Endothelial cell of umbilical vein (primary cell): ENCODE results near the gene CLNK. TPM values are rescaled to one million over a fixed set of nuclear protein-coding genes. Genes with fewer than 3 reads are reported as not detected.

Source experiments
- BruUV-seq: library from RNA; stranded (reverse); fragments of 400-500 nt; replicated peaks from 2 replicates; lab custom pipeline; 2021; lab: Mats Ljungman, UMichigan
- CTCF ChIA-PET: fragments of 300-600, 350-600 bp; sonication (Branson Sonifier 250); formaldehyde crosslinking; loops from one replicate; lab custom pipeline; 2021; ENCODE audit warnings: antibody characterized with exemption, inconsistent platforms; lab: Charles Lee
- POLR2A ChIA-PET: fragments of 300-600, 350-600 bp; sonication (Branson Sonifier 250); formaldehyde crosslinking; loops from one replicate; lab custom pipeline; 2021; ENCODE audit warnings: antibody characterized with exemption, inconsistent platforms; lab: Charles Lee
- DNase-seq: peaks from one replicate; pipeline ENCODE4 v3.0.0-alpha.2; 2011; ENCODE audit warnings: low read depth, low spot score
- FAIRE-seq: peaks from 2 replicates; lab custom pipeline; 2011; peaks lifted over from hg19 to GRCh38; lab: Jason Lieb, UNC
- H2AFZ ChIP-seq: 2 replicates; pipeline ENCODE4 v1.6.0; 2012; ENCODE audit warnings: low read depth, low read length, control low read depth, inconsistent platforms
- H3K27ac ChIP-seq: 2 replicates; pipeline ENCODE4 v1.5.1; 2011; ENCODE audit warnings: low read depth, mild to moderate bottlenecking, control low read depth, low read length, moderate library complexity; ENCODE audit not compliant: insufficient read depth
- H3K27me3 ChIP-seq, 2 experiments: 2 replicates each; pipeline versions ENCODE4 v1.6.0 to v1.6.1; 2011; ENCODE audit warnings: low read length in 2 of 2, mixed read lengths in 1 of 2; ENCODE audit not compliant: control insufficient read depth in 2 of 2, insufficient read depth in 2 of 2
- H3K36me3 ChIP-seq, 2 experiments: 2 replicates in 1 of 2; 3 replicates in 1 of 2; pipeline ENCODE4 v1.5.1; 2011; ENCODE audit warnings: low read length in 2 of 2, mild to moderate bottlenecking in 1 of 2, moderate library complexity in 1 of 2; ENCODE audit not compliant: control insufficient read depth in 2 of 2, insufficient read depth in 2 of 2; ENCODE audit errors: extremely low read depth in 1 of 2
- H3K4me1 ChIP-seq: 3 replicates; pipeline ENCODE4 v1.5.1; 2011; ENCODE audit warnings: mild to moderate bottlenecking, low read length; ENCODE audit not compliant: control insufficient read depth, insufficient read depth; ENCODE audit errors: extremely low read depth
- H3K4me2 ChIP-seq: 2 replicates; pipeline ENCODE4 v1.6.1; 2011; ENCODE audit warnings: low read length, control low read depth, mixed read lengths; ENCODE audit not compliant: insufficient read depth
- H3K4me3 ChIP-seq, 3 experiments: fragments of 200-600 bp in 1 of 3; sonication (generic), shearing (Covaris generic) in 1 of 3; replicated peaks in 1 of 3; 2 replicates each; pipeline ENCODE4 v1.5.1; 2011 to 2016; ENCODE audit warnings: control low read depth in 3 of 3, low read length in 3 of 3, mild to moderate bottlenecking in 2 of 3, inconsistent platforms in 1 of 3, low read depth in 1 of 3, moderate library complexity in 1 of 3; ENCODE audit not compliant: insufficient read depth in 1 of 3
- H3K79me2 ChIP-seq: 2 replicates; pipeline ENCODE4 v1.6.0; 2012; ENCODE audit warnings: low read length, inconsistent platforms; ENCODE audit not compliant: control insufficient read depth, insufficient read depth
- H3K9ac ChIP-seq: replicated peaks from 2 replicates; pipeline ENCODE3; 2011; ENCODE audit warnings: low read length, control low read depth; ENCODE audit not compliant: insufficient read depth; ENCODE audit errors: extremely low read depth
- H3K9me1 ChIP-seq: replicated peaks from 3 replicates; pipeline ENCODE4 v1.6.0; 2011; ENCODE audit warnings: mild to moderate bottlenecking, low read length; ENCODE audit not compliant: control insufficient read depth, insufficient read depth; ENCODE audit errors: extremely low read depth
- H3K9me3 ChIP-seq: replicated peaks from 2 replicates; pipeline ENCODE4 v1.5.1; 2012; ENCODE audit warnings: low read length, inconsistent platforms; ENCODE audit not compliant: control insufficient read depth, insufficient read depth
- H4K20me1 ChIP-seq: replicated peaks from 2 replicates; pipeline ENCODE3; 2011; ENCODE audit warnings: mild to moderate bottlenecking, low read length; ENCODE audit not compliant: control insufficient read depth, insufficient read depth; ENCODE audit errors: extremely low read depth
- CTCF ChIP-seq, 2 donors: IDR thresholded peaks; 1 replicate in 1 of 2; 2 replicates in 1 of 2; pipeline ENCODE4 v1.5.1; 2011; ENCODE audit warnings: low read length in 2 of 2, mild to moderate bottlenecking in 2 of 2, moderate library complexity in 2 of 2, control low read depth in 1 of 2, inconsistent platforms in 1 of 2, low read depth in 1 of 2; ENCODE audit not compliant: insufficient read depth in 1 of 2; ENCODE audit errors: extremely low read depth in 1 of 2
- EZH2 ChIP-seq: IDR thresholded peaks from 2 replicates; pipeline ENCODE4 v1.6.1; 2012; ENCODE audit warnings: borderline replicate concordance, low read depth, mild to moderate bottlenecking, moderate library complexity, low read length, inconsistent platforms; ENCODE audit not compliant: severe bottlenecking
- FOS ChIP-seq: IDR thresholded peaks from 2 replicates; pipeline ENCODE4 v1.6.1; 2011; ENCODE audit warnings: mild to moderate bottlenecking, low read length, moderate library complexity, borderline replicate concordance; ENCODE audit not compliant: insufficient read depth
- GATA2 ChIP-seq: IDR thresholded peaks from 2 replicates; pipeline ENCODE4 v1.7.0; 2011; ENCODE audit warnings: low read depth, mild to moderate bottlenecking, moderate library complexity, mixed read lengths, low read length; ENCODE audit not compliant: insufficient read length, insufficient read depth
- JUN ChIP-seq: IDR thresholded peaks from 2 replicates; pipeline ENCODE4 v1.6.1; 2011; ENCODE audit warnings: borderline replicate concordance, low read depth; ENCODE audit not compliant: insufficient read length, insufficient read depth
- MAX ChIP-seq: IDR thresholded peaks from 2 replicates; pipeline ENCODE4 v1.6.1; 2011; ENCODE audit not compliant: insufficient read depth, insufficient read length
- MYC ChIP-seq: IDR thresholded peaks from one replicate; pipeline ENCODE4 v1.6.1; 2011; ENCODE audit warnings: mild to moderate bottlenecking, low read depth, low read length
- POLR2A ChIP-seq: IDR thresholded peaks from 2 replicates; pipeline ENCODE4 v1.6.1; 2012; ENCODE audit warnings: low read depth, mild to moderate bottlenecking, control low read depth, low read length
- POLR2AphosphoS5 ChIP-seq: IDR thresholded peaks from 2 replicates; pipeline ENCODE4 v1.6.1; 2012; ENCODE audit warnings: low read depth, mild to moderate bottlenecking, control low read depth, low read length, moderate library complexity; ENCODE audit not compliant: insufficient read depth
- dilution Hi-C: fragments of 300-500 bp; cut with MboI; formaldehyde crosslinking; loops from one replicate; pipeline ENCODE4 v1.15.0; 2019; ENCODE audit warnings: low sequenced_read_pairs; ENCODE audit not compliant: extremely low pct_ligation_motif_present
- intact Hi-C: fragments of 100-400 bp; cut with micrococcal nuclease; formaldehyde crosslinking; loops from one replicate; pipeline ENCODE4 v1.10.0; 2022
- polyA plus RNA-seq, 4 experiments: library from polyadenylated mRNA; depleted of rRNA in 3 of 4; stranded (reverse) in 3 of 4; unstranded in 1 of 4; fragments of >200 nt; gene quantifications; 2 replicates each; pipeline versions ENCODE4 v1.2.1 to v1.2.3, GENCODE V29; 2011 to 2012; ENCODE audit warnings: missing spikeins in 1 of 4
- total RNA-seq: library from RNA; stranded (reverse); gene quantifications from 2 replicates; pipeline ENCODE4 v1.2.3, GENCODE V29; 2021

CLNK gene
- total and polyA plus RNA-seq, 2 donors (not counting 3 experiments of a cell fraction or from before 2014, with no cell fraction given): not detected

GRCh38 chr4:10677796-10678497 lies 6.6 kb downstream of the CLNK start:
- no peaks in the 10 kb centered on the region for H3K9me1 ChIP-seq
- no peak overlapping the region for H3K4me2 ChIP-seq
- CTCF ChIA-PET: no interaction called here
- H3K4me3 ChIP-seq: no peak overlapping the region
- intact Hi-C loops (no loop called here), dilution Hi-C loops (no loop called here)
- no peak for FAIRE-seq
- H2AFZ ChIP-seq: no peak overlapping the region
- H3K79me2 ChIP-seq: no peaks in the 10 kb centered on the region
- no TSS peak for BruUV-seq
- no peak overlapping the region for H3K9ac ChIP-seq
- H3K27ac ChIP-seq: no peak overlapping the region
- H4K20me1 ChIP-seq: no peaks in the 10 kb centered on the region
- H3K27me3 ChIP-seq: no peaks in the 10 kb centered on the region
- H3K36me3 ChIP-seq: no peaks in the 10 kb centered on the region
- TF ChIP-seq MAX (no peak), POLR2AphosphoS5 (no peak), MYC (no peak), GATA2 (no peak), FOS (no peak), JUN (no peak), POLR2A (no peak)
- POLR2A ChIA-PET: no interaction called here
- DNase-seq: no peak
- no peaks in the 10 kb centered on the region for H3K4me1 ChIP-seq
- H3K9me3 ChIP-seq: no peaks in the 10 kb centered on the region

DNA sequence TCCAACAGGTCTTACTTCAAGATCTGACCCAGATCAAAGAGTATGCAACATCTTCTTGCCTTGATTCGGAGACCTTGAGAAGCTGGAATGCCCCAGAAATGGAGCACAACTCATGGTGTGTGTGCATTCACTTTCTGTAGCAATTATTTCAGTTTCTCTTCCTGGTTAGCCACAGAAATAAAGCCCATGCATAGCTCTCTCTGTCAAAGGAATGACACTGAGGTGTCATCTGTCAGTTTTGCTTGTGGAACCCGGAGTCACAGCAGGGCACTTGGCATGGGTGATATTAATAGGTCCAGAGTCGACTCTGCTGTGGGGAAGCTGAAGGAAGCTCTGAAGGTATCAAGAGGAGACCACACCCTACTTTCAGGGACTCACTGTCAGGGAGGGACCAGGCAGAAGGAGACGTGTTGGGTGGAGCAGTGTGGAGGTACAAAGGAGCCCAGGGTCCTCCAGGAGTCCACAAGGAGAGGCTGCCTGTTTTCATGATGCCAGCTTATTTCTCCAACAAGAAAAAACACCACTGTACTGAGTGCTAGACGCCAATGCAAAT lies 10.7 kb downstream of the CLNK start:
- Histone ChIP-seq H3K36me3 (no peaks in the 10 kb centered on the region), H3K27me3 (peaks cover 2 to 4% of the 10 kb centered on the region in 2 experiments), H3K9me3 (no peaks in the 10 kb centered on the region), H3K27ac (no peak overlapping the region), H3K79me2 (no peaks in the 10 kb centered on the region), H2AFZ (no peak overlapping the region), H3K4me3 (no peak overlapping the region), H3K4me2 (no peak overlapping the region), H3K9ac (no peak overlapping the region), H4K20me1 (no peaks in the 10 kb centered on the region), H3K4me1 (no peaks in the 10 kb centered on the region), H3K9me1 (no peaks in the 10 kb centered on the region)
- ChIA-PET CTCF (interaction anchor here (2.6 kb wide), 1 partner anchor 17 kb away, joined by 7 read pairs; no protein-coding TSS in a partner anchor), POLR2A (no interaction called here)
- no peak for FAIRE-seq
- TF ChIP-seq JUN (no peak), POLR2A (no peak), GATA2 (no peak), MYC (no peak), CTCF (IDR thresholded peaks at IDR 0.05; ENCODE audit: extremely low read depth in 1 of 2, insufficient read depth in 1 of 2, low read depth in 1 of 2, low read length in 2 of 2) (no peak), FOS (no peak), MAX (no peak), EZH2 (no peak), POLR2AphosphoS5 (no peak)
- intact Hi-C loops (no loop called here), dilution Hi-C loops (no loop called here)
- no TSS peak for BruUV-seq
- no peak for DNase-seq
